CD4-positive, alpha-beta T cell (primary cell): ENCODE data around the gene TEAD4. TPM values are rescaled to one million over a fixed set of nuclear protein-coding genes. Genes with fewer than 3 reads are reported as not detected.

Experiments used
- ATAC-seq: fragments of 200-7000 bp; cut with Tn5 transposase; one replicate; pipeline ENCODE4 v1.10.0; 2022; ENCODE audit warnings: mild to moderate bottlenecking; ENCODE audit not compliant: poor library complexity
- CTCF ChIA-PET: fragments of 350-600 bp; sonication (Branson Sonifier 250); formaldehyde crosslinking; loops from one replicate; lab custom pipeline; 2021; ENCODE audit warnings: antibody characterized with exemption, inconsistent platforms; lab: Charles Lee
- POLR2A ChIA-PET: fragments of 350-600 bp; sonication (Branson Sonifier 250); formaldehyde crosslinking; loops from one replicate; lab custom pipeline; 2021; ENCODE audit warnings: antibody characterized with exemption, inconsistent platforms; lab: Charles Lee
- DNase-seq, 14 experiments: peaks; one replicate each; pipeline ENCODE4 v3.0.0-alpha.2; 2013 to 2020; ENCODE audit warnings: mixed read lengths in 2 of 14
- H3K27ac ChIP-seq, 2 donors: one replicate each; pipeline versions ENCODE4 v1.5.1 to v1.7.0; 2013; ENCODE audit warnings: low read length in 2 of 2, low read depth in 1 of 2, mild to moderate bottlenecking in 1 of 2
- H3K27me3 ChIP-seq, 2 experiments: 1 replicate in 1 of 2; 2 replicates in 1 of 2; pipeline versions ENCODE4 v1.6.1 to v1.7.0; 2013; ENCODE audit warnings: low read length in 2 of 2, control low read depth in 1 of 2, mild to moderate bottlenecking in 1 of 2, moderate library complexity in 1 of 2; ENCODE audit not compliant: insufficient read depth in 2 of 2, control insufficient read depth in 1 of 2
- H3K36me3 ChIP-seq: one replicate; pipeline ENCODE4 v1.6.1; 2013; ENCODE audit warnings: low read length, control low read depth; ENCODE audit not compliant: insufficient read depth
- H3K4me1 ChIP-seq: one replicate; pipeline ENCODE4 v1.6.1; 2013; ENCODE audit warnings: low read length, control low read depth; ENCODE audit not compliant: insufficient read depth
- H3K4me3 ChIP-seq: one replicate; pipeline ENCODE4 v1.5.1; 2013; ENCODE audit warnings: mild to moderate bottlenecking, low read length, moderate library complexity
- H3K9me3 ChIP-seq, 2 experiments: 1 replicate in 1 of 2; 2 replicates in 1 of 2; pipeline versions ENCODE4 v1.6.1 to v1.7.0; 2013; ENCODE audit warnings: low read length in 2 of 2, mild to moderate bottlenecking in 2 of 2, control low read depth in 1 of 2, moderate library complexity in 1 of 2; ENCODE audit not compliant: control insufficient read depth in 1 of 2, insufficient read depth in 1 of 2
- H3K27ac Mint-ChIP-seq: one replicate; pipeline ENCODE4 v1.8.0; 2020; ENCODE audit warnings: mixed read lengths
- H3K27me3 Mint-ChIP-seq: one replicate; pipeline ENCODE4 v1.8.0; 2021; ENCODE audit warnings: mixed read lengths
- H3K36me3 Mint-ChIP-seq: one replicate; pipeline ENCODE4 v1.8.0; 2021; ENCODE audit warnings: low read depth, mixed read lengths
- H3K4me1 Mint-ChIP-seq: one replicate; pipeline ENCODE4 v1.8.0; 2021; ENCODE audit warnings: low read depth, mixed read lengths
- H3K4me3 Mint-ChIP-seq: one replicate; pipeline ENCODE4 v1.8.0; 2020; ENCODE audit warnings: mild to moderate bottlenecking, mixed read lengths
- H3K9me3 Mint-ChIP-seq: one replicate; pipeline ENCODE4 v1.8.0; 2020; ENCODE audit warnings: mixed read lengths
- intact Hi-C, 2 experiments: fragments of 100-400 bp; cut with DNase I in 1 of 2; cut with micrococcal nuclease in 1 of 2; formaldehyde crosslinking; loops; one replicate each; pipeline versions ENCODE4 v1.15.1 to v1.9.0; 2023 to 2025; cut with DNase I, micrococcal nuclease
- total RNA-seq, 174 experiments: library from RNA in 2 of 174; stranded (reverse) in 2 of 174; gene quantifications; one replicate each; pipeline ENCODE4 v1.2.3 and lab custom pipeline; 2021 to 2026
- TF ChIP-seq, protein P1 (sequence below): fragments of 200-600 bp; IDR thresholded peaks from one replicate; pipeline ENCODE4 v1.8.0; 2022; ENCODE audit warnings: antibody characterized with exemption, mild to moderate bottlenecking

Gene TEAD4
- total RNA-seq, 2 experiments from 2014 or later: not detected

DNA sequence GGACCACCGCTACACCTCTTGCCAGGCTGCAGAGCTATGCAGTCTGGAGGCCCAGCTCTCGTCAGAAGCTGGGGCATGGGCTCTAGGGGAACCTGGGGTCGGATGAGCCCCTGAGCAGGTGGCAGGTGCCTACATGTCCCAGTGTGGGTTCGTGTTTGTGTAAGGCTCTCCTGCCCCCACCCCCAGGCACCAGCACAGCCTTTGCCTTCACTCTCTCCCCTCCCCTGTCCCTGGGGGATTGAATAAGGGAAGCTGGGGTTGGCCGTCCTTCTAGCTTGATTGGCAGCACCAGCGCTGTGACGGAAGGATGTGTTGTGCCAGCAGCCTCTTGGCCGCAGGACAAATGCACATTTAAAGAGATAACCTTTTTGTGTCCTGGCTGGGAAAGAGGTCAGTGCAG is 83.2 kb downstream of the TEAD4 start:
- H3K9me3 ChIP-seq: no peaks in the 10 kb centered on the region
- ATAC-seq (no peak), DNase-seq (no peak)
- TF ChIP-seq, protein P1, sequence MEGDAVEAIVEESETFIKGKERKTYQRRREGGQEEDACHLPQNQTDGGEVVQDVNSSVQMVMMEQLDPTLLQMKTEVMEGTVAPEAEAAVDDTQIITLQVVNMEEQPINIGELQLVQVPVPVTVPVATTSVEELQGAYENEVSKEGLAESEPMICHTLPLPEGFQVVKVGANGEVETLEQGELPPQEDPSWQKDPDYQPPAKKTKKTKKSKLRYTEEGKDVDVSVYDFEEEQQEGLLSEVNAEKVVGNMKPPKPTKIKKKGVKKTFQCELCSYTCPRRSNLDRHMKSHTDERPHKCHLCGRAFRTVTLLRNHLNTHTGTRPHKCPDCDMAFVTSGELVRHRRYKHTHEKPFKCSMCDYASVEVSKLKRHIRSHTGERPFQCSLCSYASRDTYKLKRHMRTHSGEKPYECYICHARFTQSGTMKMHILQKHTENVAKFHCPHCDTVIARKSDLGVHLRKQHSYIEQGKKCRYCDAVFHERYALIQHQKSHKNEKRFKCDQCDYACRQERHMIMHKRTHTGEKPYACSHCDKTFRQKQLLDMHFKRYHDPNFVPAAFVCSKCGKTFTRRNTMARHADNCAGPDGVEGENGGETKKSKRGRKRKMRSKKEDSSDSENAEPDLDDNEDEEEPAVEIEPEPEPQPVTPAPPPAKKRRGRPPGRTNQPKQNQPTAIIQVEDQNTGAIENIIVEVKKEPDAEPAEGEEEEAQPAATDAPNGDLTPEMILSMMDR: no peak
- Mint-ChIP-seq H3K4me1 (no peaks in the 10 kb centered on the region), H3K27ac (no peak overlapping the region), H3K27me3 (peaks cover 36% of the 10 kb centered on the region), H3K9me3 (no peaks in the 10 kb centered on the region), H3K36me3 (no peaks in the 10 kb centered on the region), H3K4me3 (no peak overlapping the region)
- peaks cover 10 to 17% of the 10 kb centered on the region in 2 experiments for H3K27me3 ChIP-seq
- H3K27ac ChIP-seq: no peak overlapping the region
- no peaks in the 10 kb centered on the region for H3K36me3 ChIP-seq
- H3K4me3 ChIP-seq: no peak overlapping the region
- ChIA-PET POLR2A (no interaction called here), CTCF (no interaction called here)
- intact Hi-C loops: loop anchor here in 1 of 2 experiments (5.0 kb wide), 1 partner anchor 190 kb away; no protein-coding TSS in a partner anchor
- no peaks in the 10 kb centered on the region for H3K4me1 ChIP-seq

DNA sequence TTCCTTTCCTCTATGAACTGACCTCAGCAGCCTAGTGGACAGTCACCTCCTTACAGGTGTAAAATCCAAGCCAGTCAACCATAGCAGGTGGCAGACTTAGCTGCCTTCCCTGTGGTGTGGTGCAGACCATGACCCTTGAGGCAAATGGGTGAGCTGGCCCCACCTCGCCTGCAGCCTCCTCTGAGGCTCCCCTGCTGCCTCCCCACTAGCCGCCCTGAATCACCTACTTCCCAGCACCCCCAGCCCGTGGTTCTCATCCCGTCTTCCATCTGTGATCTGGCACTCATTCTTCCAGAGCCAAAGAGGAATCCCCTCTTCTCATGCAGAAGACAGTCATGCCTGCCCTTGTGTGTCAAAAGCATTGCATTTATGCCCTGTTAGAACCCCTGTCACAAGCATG is 83.6 kb downstream of the TEAD4 start:
- Mint-ChIP-seq H3K9me3 (no peaks in the 10 kb centered on the region), H3K36me3 (no peaks in the 10 kb centered on the region), H3K27ac (no peak overlapping the region), H3K4me1 (no peaks in the 10 kb centered on the region), H3K27me3 (peaks cover 36% of the 10 kb centered on the region), H3K4me3 (no peak overlapping the region)
- Histone ChIP-seq H3K9me3 (no peaks in the 10 kb centered on the region), H3K4me1 (no peaks in the 10 kb centered on the region), H3K4me3 (no peak overlapping the region), H3K36me3 (no peaks in the 10 kb centered on the region), H3K27me3 (peaks cover 10 to 17% of the 10 kb centered on the region in 2 experiments), H3K27ac (no peak overlapping the region)
- DNase-seq: no peak
- ATAC-seq: no peak
- ChIA-PET CTCF (no interaction called here), POLR2A (no interaction called here)
- TF ChIP-seq, protein P1: no peak
- intact Hi-C loops: loop anchor here in 1 of 2 experiments (5.0 kb wide), 1 partner anchor 191 kb away; no protein-coding TSS in a partner anchor

DNA sequence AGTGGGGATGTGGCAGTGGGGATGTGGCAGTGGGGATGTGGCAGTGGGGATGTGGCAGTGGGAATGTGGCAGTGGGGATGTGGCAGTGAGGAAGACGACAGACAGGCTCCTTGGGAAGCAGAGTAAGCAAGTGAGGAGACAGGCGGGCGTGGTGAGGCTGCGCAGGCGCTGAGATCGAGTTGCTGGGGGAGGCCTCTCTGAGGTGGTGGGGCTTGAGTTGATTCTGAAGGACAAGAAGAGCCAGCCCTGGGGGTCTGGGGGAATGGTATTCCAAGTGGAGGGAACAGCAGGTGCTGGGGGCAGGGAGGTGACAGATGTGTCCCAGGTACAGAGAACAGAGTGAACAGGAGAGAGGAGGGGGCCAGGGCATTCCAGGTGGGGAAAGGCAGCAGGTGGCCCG is 84.2 kb downstream of the TEAD4 start:
- H3K27ac Mint-ChIP-seq: no peak overlapping the region
- no peaks in the 10 kb centered on the region for H3K4me1 Mint-ChIP-seq
- Histone ChIP-seq H3K27me3 (peaks cover 10 to 17% of the 10 kb centered on the region in 2 experiments), H3K4me3 (no peak overlapping the region), H3K27ac (no peak overlapping the region), H3K9me3 (no peaks in the 10 kb centered on the region), H3K36me3 (no peaks in the 10 kb centered on the region), H3K4me1 (no peaks in the 10 kb centered on the region)
- H3K36me3 Mint-ChIP-seq: no peaks in the 10 kb centered on the region
- no peak for ATAC-seq
- H3K9me3 Mint-ChIP-seq: no peaks in the 10 kb centered on the region
- TF ChIP-seq, protein P1: no peak
- intact Hi-C loops: loop anchor here in 1 of 2 experiments (5.0 kb wide), 1 partner anchor 191 kb away; no protein-coding TSS in a partner anchor
- CTCF ChIA-PET: no interaction called here
- POLR2A ChIA-PET: no interaction called here
- no peak overlapping the region for H3K4me3 Mint-ChIP-seq
- DNase-seq: no peak
- H3K27me3 Mint-ChIP-seq: peaks cover 36% of the 10 kb centered on the region
